Cardiac septum (tissue), 1 donor: Measurements from ENCODE around the gene RFX1. TPM values are rescaled to one million over a fixed set of nuclear protein-coding genes. Genes with fewer than 3 reads are reported as not detected.
"Not testable (repeated sequence)": the region's sequence is repeated elsewhere in the genome, so short reads cannot be mapped to it uniquely, and the experiment has no call there.

ENCODE experiments used
- DNase-seq: peaks from one replicate; pipeline ENCODE4 v3.0.0-alpha.2; 2020; ENCODE audit warnings: low spot score
- intact Hi-C: fragments of 100-400 bp; cut with DNase I; formaldehyde crosslinking; loops from one replicate; pipeline ENCODE4 v1.14.0; 2022
- total RNA-seq: library from RNA; stranded (reverse); fragmentation: NEBNext Ultra II Directional; extraction: Animal tissue kit (Norgen Biotek cat#: 25700); gene quantifications from one replicate; pipeline ENCODE4 v1.2.1, GENCODE V29; 2021
- donor health status: DM: no; HTN: no; CAD: no.

RFX1 gene
- total RNA-seq, 1 donor from 2014 or later, result 13.4 TPM

DNA sequence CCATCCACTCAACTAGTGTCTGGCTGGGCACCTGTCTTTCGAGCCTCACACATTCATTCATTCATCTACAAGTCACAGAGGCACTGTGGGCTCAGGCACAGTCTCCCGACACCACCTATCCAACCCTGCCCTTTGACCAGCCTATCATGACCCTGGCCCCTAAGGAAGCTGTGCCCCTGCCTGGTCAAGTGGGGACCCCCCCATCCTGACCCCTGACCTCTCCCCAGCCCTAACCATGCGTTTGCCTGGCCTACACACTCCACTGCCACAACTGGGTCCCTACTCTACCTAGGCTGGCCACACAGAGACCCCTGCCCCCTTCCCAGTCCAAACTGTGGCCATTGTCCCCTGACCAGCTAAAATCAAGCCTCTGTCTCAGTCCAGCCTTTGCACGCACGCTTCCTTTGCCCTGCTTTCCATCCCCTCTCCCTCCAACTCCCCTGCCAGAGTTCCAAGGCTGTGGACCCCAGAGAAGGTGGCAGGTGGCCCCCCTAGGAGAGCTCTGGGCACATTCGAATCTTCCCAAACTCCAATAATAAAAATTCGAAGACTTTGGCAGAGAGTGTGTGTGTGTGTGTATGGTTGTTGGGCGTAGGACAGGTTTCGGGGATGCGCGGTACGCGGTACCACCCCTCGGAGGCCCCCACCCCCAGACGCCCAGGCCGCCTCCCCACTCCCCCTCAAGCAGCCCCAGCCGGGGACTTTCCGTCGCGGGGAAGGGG lies 25.0 kb upstream of the RFX1 start:
- intact Hi-C loops, result no loop called here
- no peak for DNase-seq

DNA sequence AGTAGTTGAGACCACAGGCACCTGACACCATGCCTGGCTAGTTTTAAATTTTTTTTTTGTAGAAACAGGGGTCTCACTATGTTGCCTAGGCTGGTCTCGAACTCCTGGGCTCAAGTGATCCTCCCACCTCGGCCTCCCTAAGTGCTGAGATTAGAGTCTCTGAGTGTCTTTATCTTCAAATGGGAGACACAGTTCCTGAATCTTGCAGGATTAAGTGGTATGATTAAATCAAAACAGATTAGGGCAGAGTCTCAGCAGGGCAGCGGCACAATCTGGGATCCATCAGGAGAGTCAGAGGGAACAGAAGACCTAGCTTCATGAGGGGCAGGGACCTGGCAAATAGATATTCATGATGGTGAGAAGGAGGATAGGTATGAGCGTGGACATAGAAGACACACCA lies 22.8 kb upstream of the RFX1 start:
- intact Hi-C loops, result no loop called here

DNA sequence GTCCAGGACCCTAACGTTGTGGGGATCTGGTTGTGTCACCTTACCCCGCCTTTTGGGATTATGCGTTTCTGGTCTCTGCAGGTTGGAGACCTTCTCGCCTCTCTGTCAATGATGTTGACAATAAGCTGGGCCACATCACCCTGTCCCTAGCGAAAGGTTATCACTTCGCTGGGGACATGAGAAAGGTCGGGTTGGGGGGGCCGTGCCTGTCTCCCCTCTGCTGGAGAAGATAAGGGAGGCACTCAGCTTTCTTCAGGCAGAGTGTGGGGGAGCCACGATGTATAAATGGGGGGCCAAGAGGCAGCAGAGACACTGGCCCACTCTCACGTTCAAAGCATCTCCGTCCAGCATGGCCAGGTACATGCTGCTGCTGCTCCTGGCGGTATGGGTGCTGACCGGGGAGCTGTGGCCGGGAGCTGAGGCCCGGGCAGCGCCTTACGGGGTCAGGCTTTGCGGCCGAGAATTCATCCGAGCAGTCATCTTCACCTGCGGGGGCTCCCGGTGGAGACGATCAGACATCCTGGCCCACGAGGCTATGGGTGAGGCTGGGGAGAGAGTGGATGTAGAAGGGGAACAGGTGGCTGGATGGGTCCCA lies 21.8 kb upstream of the RFX1 start, which contains the start of gene RLN3:
Gene RLN3 (plus strand): TSS at position 293 of the 595 bp plus-strand sequence. CDS start 57 bp downstream, at position 350.
- DNase-seq, result no peak
- intact Hi-C loops, result no loop called here

More for the DNA sequence above, 22.8 kb upstream of the RFX1 start:
- no peak for DNase-seq

DNA sequence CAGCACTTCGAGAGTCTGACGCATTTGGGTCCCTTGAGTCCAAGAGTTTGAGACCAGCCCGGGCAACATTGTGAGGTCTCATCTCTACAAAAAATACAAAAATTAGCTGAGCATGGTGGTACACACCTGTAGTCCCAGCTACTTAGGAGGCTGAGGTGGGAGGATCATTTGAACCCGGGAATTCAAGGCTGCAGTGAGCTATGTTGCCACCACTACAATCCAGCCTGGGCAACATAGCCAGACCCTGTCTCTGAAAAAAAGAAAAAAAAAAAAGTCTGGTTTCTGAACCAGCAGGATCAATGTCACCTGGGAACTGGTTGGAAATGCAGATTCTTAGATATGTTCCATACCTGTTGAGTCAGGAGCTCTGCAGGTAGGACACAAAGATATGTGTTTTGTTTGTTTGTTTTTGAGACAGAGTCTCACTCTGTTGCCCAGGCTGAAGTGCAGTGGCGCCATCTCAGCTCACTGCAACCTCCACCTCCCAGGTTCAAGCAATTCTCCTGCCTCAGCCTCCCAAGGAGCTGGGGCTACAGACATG lies 20.6 kb upstream of the RFX1 start:
- DNase-seq, intact Hi-C loops: not testable (repeated sequence)

DNA sequence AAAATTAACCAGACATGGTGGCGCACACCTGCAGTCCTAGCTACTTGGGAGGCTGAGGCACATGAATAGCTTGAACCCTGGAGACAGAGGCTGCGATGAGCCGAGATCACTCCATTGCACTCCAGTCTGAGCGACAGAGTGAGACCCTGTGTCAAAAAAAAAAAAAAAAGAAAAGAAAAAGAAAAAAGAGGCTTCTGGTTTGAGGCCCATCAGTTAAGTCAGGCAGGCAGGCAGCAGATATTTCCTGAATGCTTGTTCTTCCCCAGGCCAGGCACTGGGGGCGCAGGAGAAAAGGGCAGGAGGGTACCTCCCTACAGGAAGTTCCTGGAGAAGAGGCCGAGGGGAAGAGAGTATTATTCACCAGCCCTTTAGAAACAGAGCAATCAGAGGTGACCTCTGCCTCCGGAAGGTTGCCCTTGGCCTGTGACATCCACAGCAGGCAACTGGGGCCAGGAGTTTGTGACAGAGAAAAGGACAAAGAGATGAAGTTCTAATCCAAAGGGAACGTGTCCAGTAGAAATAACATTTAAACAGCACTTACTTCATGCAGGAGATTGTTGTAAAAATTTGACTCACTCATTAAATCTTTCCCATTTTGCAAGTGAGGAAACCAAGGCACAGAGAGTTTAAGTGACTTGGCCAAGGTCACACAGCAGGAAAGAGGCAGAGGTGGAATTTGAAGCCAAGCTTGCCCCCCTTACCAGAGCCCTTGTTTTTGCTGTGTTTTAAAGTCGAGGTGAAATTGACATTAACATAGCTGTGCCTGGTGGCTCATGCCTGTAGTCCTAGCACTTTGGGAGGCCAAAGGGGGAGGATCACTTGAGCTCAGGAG lies 17.5 kb upstream of the RFX1 start:
- intact Hi-C loops, result loop anchor here (1.0 kb wide), 1 partner anchor 13 kb away; no protein-coding TSS in a partner anchor
- DNase-seq, result no peak

DNA sequence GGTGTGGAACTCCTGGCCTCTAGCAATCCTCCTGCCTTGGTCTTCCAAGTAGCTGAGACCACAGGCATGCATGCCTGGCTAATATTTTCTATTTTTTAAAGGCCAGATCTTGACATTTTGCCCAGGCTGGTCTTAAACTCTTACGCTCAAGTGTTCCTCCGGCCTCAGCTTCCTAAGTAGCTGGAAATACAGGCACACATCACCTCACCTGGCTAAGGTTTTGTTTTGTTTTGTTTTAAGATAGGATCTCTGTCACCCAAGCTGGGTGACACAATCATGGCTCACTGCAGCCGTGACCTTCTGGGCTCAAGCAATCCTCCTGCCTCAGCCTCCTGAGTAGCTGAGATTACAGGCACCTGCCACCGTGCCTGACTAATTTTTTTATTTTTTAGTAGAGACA lies 16.3 kb upstream of the RFX1 start:
- intact Hi-C loops, result no loop called here
- no peak for DNase-seq

DNA sequence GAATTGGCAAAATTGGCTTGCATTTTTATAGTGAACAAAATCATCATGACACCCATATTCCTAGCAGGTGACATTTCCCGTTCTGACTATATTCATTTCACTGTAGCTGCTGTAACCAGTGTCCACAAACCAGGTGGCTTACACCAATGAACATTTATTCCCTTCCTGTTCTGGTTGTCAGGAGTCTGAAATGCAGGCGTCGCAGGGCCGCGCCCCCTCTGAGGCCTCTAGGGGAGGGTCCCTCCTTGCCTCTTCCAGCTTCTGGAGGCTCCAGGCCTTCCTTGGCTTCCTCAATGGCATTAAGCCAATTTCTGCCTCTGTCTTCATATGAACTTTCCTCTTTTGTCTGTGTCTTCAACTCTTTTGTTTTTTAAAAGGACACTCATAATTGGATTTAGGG lies 15.4 kb upstream of the RFX1 start:
- no peak for DNase-seq
- intact Hi-C loops, result no loop called here

DNA sequence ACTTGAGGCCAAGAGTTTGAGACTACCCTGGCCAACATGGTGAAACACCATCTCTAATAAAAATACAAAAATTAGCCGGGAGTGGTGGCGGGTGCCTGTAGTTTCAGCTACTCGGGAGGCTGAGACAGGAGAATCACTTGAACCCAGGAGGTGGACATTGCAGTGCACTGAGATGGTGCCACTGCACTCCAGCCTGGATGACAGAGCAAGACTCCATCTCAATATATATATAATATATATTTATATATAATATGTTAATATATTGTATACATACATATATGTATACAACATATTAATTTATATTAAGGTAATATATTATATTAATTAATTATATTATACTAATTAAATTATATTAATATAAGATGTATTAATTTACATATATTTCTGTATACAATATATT lies 13.6 kb upstream of the RFX1 start:
- DNase-seq, intact Hi-C loops: not testable (repeated sequence)

DNA sequence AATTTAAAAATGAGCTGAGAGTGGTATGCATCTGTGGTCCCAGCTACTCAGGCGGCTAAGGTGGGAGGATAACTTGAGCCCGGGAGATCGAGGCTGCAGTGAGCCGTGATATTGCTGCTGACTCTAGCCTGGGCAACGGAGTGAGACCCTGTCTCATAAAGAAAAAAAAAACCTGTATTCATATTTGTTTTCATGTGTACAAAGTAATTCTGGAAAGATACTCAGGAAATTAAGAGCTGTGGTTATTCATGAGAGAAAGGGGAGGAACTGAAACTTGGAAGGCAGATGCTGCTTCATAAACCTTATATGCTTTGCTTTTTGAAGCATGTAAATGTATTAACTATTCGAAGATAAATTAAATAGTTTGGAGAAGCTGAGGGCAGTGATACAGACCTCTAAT lies 13.0 kb upstream of the RFX1 start:
- intact Hi-C loops, result no loop called here

DNA sequence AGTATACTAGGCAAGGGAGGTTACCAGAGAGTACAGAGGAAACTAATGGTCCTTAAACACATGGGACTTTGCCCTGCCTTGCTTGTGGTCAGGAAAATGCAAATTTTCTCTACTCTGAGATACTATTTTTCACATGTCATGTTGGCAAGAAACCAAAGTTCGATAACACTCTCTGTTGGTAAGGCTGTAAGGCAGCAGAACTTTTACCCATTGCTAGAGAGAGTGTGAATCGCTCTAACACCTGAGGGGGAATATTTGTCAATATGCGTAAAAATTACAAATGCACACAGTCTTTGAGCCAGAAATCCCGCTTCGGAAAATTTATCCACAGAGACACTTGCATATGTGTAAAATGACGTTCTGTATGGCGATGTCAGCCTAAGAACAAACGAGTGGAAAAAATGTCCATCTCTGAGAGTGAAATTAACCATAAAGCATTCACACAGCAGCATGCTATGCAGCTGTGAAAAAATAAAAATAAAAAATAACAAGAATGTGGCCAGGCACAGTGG lies 9.5 kb upstream of the RFX1 start:
- DNase-seq, result no peak
- intact Hi-C loops, result no loop called here

More for the DNA sequence above, 13.0 kb upstream of the RFX1 start:
- DNase-seq, result no peak

DNA sequence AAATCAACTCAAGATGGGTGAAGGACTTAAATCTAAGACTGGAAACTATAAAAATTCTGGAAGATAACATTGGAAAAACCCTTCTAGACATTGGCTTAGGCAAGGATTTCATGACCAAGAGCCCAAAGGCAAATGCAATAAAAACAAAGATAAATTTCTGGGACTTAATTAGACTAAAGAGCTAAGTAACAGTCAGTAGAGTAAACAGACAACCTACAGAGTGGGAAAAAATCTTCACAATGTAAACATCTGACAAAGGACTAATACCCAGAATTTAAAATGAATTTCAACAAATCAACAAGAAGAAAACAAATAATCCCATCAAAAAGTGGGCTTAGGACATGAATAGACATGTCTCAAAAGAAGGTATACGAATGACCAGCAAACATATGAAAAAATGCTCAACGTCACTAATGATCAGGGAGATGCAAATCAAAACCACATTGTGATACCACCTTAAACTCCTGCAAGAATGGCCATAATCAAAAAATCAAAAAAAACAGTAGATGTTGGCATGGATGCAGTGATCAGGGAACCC lies 6.3 kb upstream of the RFX1 start:
- intact Hi-C loops, result no loop called here
- DNase-seq, result no peak

DNA sequence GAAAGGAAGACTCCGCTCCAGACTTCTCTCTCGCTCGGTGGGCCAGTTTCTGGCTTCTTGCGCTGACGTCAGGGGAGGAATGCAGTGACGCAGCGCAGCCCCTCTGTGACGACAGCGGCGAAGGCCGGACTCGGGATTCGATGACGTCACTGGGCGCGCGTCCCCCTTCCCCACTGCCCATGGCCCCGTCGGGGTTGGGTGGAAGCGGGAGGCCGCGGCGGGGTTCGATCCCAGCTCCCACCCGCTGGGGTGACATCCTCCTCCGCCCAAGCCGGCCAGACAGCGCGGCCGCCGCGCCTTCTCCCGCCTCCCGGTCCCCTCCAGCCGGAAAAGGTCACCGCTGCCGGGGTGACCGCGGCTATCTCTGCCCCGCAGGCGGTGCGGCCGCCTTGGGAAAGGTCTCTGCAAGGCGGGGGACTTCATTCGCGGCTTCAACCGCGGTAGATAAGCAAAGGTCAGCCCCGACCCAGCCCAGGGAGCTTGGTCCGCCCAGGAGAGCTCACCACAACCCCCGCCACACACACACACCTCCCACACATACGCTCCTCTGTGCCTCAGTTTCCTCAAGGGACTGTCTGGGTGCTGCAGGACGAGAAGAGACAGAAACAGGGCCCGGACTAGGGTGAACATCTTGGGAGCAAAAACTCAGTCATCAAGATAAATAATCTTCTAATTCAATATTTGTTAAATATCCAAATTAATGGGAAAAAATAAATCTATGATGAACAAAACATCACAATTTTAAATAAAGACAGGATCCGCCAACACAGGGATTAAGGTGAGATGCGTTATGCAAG lies 844 bp upstream of the RFX1 start:
- no peak for DNase-seq
- intact Hi-C loops, result loop anchor here (2.0 kb wide), 1 partner anchor 54 kb away; the partner anchor contains the start of gene DCAF15

DNA sequence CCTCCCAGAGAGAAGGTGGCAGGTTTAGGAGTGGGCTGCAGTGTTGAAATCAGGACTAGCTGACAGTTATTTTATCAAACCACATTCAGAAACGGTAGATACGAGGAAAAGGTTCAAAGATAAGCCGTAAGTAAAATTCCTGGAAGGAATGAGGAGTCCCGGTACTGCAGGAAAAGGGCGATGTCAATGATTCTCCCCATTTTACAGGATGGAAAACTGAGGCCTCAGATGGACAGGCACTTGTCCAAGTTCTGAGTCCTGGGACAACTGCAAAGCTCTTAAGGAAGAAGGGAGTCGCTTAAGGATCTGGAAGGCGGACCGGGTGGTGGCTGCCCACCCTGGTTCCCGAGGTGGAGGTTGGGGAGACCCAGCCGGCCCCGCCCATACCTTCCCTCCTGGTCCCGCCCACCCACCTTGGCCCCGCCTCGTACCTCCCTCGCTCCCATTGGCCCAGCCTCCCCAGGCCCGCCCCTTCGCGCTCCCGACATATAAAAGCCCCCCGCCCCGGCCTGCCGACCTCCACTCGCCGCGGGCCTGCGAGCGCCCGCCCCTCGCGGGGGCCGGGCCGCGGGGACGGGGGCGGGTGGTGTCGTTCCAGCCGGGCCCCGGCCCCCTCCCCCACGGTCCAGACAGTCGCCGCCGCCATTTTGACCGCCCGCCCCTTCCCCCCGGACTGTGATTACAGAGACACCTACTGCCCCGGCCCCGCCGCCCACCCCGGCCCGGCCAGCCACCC lies 603 bp downstream of the RFX1 start:
- intact Hi-C loops, result loop anchor here (2.0 kb wide), 1 partner anchor 53 kb away; the partner anchor contains the start of gene DCAF15
- DNase-seq, result peak; percentile 97

DNA sequence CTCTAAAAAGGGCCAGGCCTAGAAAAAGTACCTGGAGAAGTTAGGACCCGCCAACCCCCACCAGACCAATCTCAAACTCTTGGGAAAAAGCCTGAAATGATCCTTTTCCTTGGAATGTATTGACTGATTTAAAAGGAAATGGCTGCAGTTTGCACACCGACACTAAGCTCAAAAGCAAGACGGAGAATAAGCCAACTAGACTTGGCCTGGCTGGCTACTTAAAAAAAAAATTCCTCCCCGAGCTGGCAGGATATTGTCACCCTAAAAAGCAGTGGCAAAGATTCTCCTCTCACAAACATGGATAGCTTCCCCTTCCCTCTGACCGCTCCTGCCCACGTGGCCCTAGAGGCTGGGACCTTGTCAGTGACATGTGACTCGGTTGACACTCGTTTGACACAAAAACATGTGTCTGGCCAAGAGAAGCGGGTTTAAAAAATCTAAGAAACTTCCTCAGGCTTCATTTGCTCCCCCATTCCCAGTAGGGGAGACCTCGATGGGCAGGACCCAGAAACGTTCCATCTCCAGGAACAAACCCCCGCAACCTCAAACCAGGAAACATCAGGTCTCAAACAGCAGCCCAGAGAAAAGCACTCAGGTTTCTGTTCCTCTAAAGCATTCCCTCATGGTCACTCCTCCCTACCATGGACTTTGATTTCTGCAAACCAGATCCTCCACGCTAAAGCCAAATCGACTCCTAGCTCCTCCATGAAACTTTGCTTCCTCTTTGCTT lies 1.3 kb downstream of the RFX1 start:
- intact Hi-C loops, result no loop called here
- peak; percentile 87 for DNase-seq

DNA sequence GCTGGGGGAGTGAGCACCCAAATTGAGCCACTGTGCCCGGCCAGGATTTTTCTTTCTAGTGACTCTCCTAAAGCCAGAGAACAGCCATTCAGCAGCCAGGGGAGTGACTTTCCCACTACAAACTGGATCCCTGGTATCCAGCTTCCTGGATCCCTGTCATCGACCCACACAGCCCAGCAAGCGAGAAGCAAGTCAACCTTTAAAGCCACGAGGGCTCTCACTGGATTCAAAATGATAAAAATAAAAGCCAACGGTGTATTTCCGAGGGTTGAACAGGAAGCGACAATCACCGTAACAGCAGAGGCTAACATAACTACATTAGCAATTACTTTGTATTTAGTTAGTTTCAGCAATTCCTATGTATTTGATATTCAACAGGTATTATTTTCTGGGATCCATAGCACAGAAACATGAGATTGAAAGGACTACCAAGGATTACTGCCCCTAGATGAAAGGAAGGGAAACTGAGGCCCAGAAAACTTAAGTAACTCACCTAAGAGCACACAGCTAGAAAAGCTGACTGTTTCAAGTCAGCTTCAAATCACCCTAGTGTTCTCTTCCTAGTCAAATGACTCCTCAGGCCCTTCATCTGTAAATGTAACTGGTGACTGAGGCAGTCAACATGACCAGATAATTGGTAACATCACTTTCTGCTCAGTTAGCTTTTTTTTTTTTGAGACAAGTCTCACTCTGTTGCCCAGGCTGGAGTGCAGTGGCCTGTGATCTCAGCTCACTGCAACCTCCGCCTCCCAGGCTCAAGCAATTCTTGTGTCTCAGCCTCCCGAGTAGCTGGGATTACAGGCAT lies 2.7 kb downstream of the RFX1 start:
- DNase-seq, result no peak
- intact Hi-C loops, result no loop called here

DNA sequence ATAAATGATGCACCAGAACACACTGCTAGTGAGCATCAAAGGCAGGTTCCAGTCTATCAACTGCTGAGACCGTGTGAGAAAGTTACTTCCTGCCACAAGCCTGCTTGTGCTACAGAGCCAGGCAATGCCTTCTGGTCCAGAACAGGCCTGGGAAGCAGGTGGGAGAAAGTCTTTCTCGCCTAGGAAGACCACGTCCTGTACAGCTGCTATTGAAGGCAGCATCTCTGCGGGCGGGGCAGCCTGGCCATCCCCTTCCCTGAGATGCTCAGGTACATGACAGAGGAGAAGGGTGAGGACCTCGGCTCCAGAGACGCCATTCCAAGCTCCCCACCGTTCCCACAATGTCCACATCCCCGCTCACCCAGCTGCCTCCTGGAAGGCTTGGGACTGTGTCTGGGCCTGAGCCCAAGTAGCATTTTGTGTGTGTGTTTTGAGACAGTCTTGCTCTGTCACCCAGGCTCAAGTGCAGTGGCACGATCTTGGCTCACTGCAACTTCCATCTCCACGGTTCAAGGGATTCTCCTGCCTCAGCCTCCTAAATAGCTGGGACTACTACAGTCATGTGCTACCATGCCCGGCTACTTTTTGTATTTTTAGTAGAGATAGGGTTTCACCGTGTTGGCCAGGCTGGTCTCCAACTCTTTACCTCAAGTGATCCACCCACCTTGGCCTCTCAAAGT lies 3.4 kb downstream of the RFX1 start:
- intact Hi-C loops, result no loop called here
- DNase-seq, result no peak
